K562 (cell line): ENCODE data around the gene RAB26. TPM values are rescaled to one million over a fixed set of nuclear protein-coding genes. Genes with fewer than 3 reads are reported as not detected.

Experiments used
- ATAC-seq: fragments of 200-7000 bp; cut with Tn5 transposase; 3 replicates; pipeline ENCODE4 v1.9.1; 2020; ENCODE audit warnings: moderate library complexity
- BruUV-seq: library from RNA; stranded (reverse); fragments of 400-500 nt; replicated peaks from 2 replicates; lab custom pipeline; 2021; lab: Mats Ljungman, UMichigan
- CTCF ChIA-PET: fragments of 300-600 bp; formaldehyde crosslinking; extraction: SDS; loops from one replicate; lab custom pipeline; 2021; ENCODE audit warnings: low intra/inter-chr PET ratio; lab: Yijun Ruan, JAX
- POLR2A ChIA-PET: fragments of 300-600, 350-650 bp; sonication (Branson Sonifier 250); formaldehyde crosslinking; extraction: SDS; loops from one replicate; lab custom pipeline; 2021; ENCODE audit warnings: antibody characterized with exemption, inconsistent platforms; lab: Yijun Ruan, JAX
- DNase-seq, 4 experiments: peaks; one replicate each; pipeline versions ENCODE4 v3.0.0 to v3.0.0-alpha.2; 2011 to 2018; ENCODE audit warnings: low spot score in 3 of 4, mixed read lengths in 3 of 4; ENCODE audit errors: extremely low read depth in 1 of 4
- FAIRE-seq: peaks from 2 replicates; lab custom pipeline; 2011; peaks lifted over from hg19 to GRCh38; lab: Jason Lieb, UNC
- H2AFZ ChIP-seq: 2 replicates; pipeline ENCODE4 v1.6.0; 2011; ENCODE audit warnings: low read depth, low read length, control low read depth, inconsistent platforms
- H3K27ac ChIP-seq: fragments of 200-600 bp; 3 replicates; pipeline ENCODE4 v1.8.0; 2011; ENCODE audit warnings: low read depth, mild to moderate bottlenecking, control low read depth, inconsistent platforms, low read length, moderate library complexity, mixed read lengths; ENCODE audit errors: extremely low read depth
- H3K27me3 ChIP-seq, 2 experiments: fragments of 300-600 bp in 1 of 2; 2 replicates in 1 of 2; 3 replicates in 1 of 2; pipeline versions ENCODE4 v1.6.0 to v1.8.0; 2011; ENCODE audit warnings: inconsistent platforms in 2 of 2, low read length in 2 of 2, mild to moderate bottlenecking in 1 of 2, mixed read lengths in 1 of 2, moderate library complexity in 1 of 2; ENCODE audit not compliant: control insufficient read depth in 2 of 2, insufficient read depth in 2 of 2
- H3K36me3 ChIP-seq: fragments of 300-600 bp; 3 replicates; pipeline ENCODE4 v1.8.0; 2011; ENCODE audit warnings: mild to moderate bottlenecking, low read length, inconsistent platforms; ENCODE audit not compliant: control insufficient read depth, insufficient read depth
- H3K4me1 ChIP-seq, 2 experiments: fragments of 200-600 bp in 1 of 2; replicated peaks in 1 of 2; 2 replicates in 1 of 2; 3 replicates in 1 of 2; pipeline versions ENCODE4 v1.5.1 to v1.8.0; 2011; ENCODE audit warnings: inconsistent platforms in 2 of 2, low read length in 2 of 2, mild to moderate bottlenecking in 1 of 2, mixed read lengths in 1 of 2, moderate library complexity in 1 of 2; ENCODE audit not compliant: control insufficient read depth in 2 of 2, insufficient read depth in 2 of 2
- H3K4me2 ChIP-seq: 2 replicates; pipeline ENCODE4 v1.6.1; 2011; ENCODE audit warnings: low read length, control low read depth, inconsistent platforms, mixed read lengths; ENCODE audit not compliant: insufficient read depth
- H3K4me3 ChIP-seq: fragments of 200-600 bp; sonication (generic), shearing (Covaris generic); 2 replicates; pipeline ENCODE4 v1.5.1; 2016; ENCODE audit warnings: control low read depth, inconsistent platforms
- H3K79me2 ChIP-seq: fragments of 200-600 bp; 3 replicates; pipeline ENCODE4 v1.8.0; 2011; ENCODE audit warnings: low read length, inconsistent platforms; ENCODE audit not compliant: control insufficient read depth, insufficient read depth
- H3K9ac ChIP-seq, 2 experiments: 2 replicates each; pipeline versions ENCODE4 v1.6.0 to v1.6.1; 2011; ENCODE audit warnings: low read depth in 2 of 2, low read length in 2 of 2, control low read depth in 1 of 2, inconsistent platforms in 1 of 2, mild to moderate bottlenecking in 1 of 2, mixed read lengths in 1 of 2; ENCODE audit not compliant: insufficient read depth in 1 of 2
- H3K9me1 ChIP-seq: one replicate; pipeline ENCODE4 v1.6.0; 2011; ENCODE audit warnings: inconsistent platforms, mild to moderate bottlenecking, low read length, moderate library complexity; ENCODE audit not compliant: control insufficient read depth, insufficient read depth
- H3K9me3 ChIP-seq: replicated peaks from 2 replicates; pipeline ENCODE4 v1.5.1; 2011; ENCODE audit warnings: low read depth, low read length, inconsistent platforms; ENCODE audit not compliant: control insufficient read depth, insufficient read depth
- H4K20me1 ChIP-seq: replicated peaks from 2 replicates; pipeline ENCODE4 v1.6.1; 2011; ENCODE audit warnings: low read length, inconsistent platforms, mixed read lengths; ENCODE audit not compliant: control insufficient read depth, insufficient read depth
- ASH1L ChIP-seq: fragments of 450-650 bp; IDR thresholded peaks from 2 replicates; pipeline ENCODE4 v1.6.1; 2018; ENCODE audit warnings: borderline replicate concordance, mild to moderate bottlenecking, low read depth; ENCODE audit not compliant: partially characterized antibody
- FIP1L1 ChIP-seq: fragments of 200-400 bp; formaldehyde crosslinking; IDR thresholded peaks from 2 replicates; pipeline ENCODE4 v1.6.1; 2018; ENCODE audit warnings: mild to moderate bottlenecking, low read depth, low read length; ENCODE audit not compliant: poor library complexity, severe bottlenecking
- HDAC2 ChIP-seq: fragments of 450-650 bp; IDR thresholded peaks from 2 replicates; pipeline ENCODE4 v1.6.1; 2016; ENCODE audit warnings: mild to moderate bottlenecking
- IRF2 ChIP-seq: sonication (generic); formaldehyde crosslinking; IDR thresholded peaks from 2 replicates; pipeline ENCODE4 v1.8.1; 2022; ENCODE audit warnings: mild to moderate bottlenecking, missing genetic modification reagents
- POLR2G ChIP-seq: fragments of 200-400 bp; formaldehyde crosslinking; IDR thresholded peaks from 2 replicates; pipeline ENCODE4 v1.6.1; 2017; ENCODE audit warnings: low read depth, mild to moderate bottlenecking, antibody characterized with exemption, low read length, moderate library complexity
- RBFOX2 ChIP-seq: fragments of 200-400 bp; formaldehyde crosslinking; IDR thresholded peaks from 2 replicates; pipeline ENCODE4 v1.6.1; 2017; ENCODE audit warnings: low read depth, mild to moderate bottlenecking, low read length, moderate library complexity
- RBM22 ChIP-seq: fragments of 200-400 bp; formaldehyde crosslinking; IDR thresholded peaks from 2 replicates; pipeline ENCODE4 v1.6.1; 2018; ENCODE audit warnings: low read length, low read depth; ENCODE audit not compliant: poor library complexity, severe bottlenecking
- SREBF1 ChIP-seq: fragments of 150-350 bp; IDR thresholded peaks from 2 replicates; pipeline ENCODE4 v1.6.1; 2014; ENCODE audit warnings: antibody characterized with exemption, low read depth, low read length, borderline replicate concordance
- TFE3 ChIP-seq: fragments of 450-650 bp; formaldehyde crosslinking; IDR thresholded peaks from 2 replicates; pipeline ENCODE4 v1.4.0; 2020; ENCODE audit warnings: mild to moderate bottlenecking, mixed read lengths
- ZMIZ1 ChIP-seq, 2 experiments: fragments of 150-350 bp in 1 of 2; IDR thresholded peaks; 2 replicates each; pipeline ENCODE4 v1.6.1; 2012 to 2016; ENCODE audit warnings: low read depth in 2 of 2, low read length in 2 of 2, mild to moderate bottlenecking in 1 of 2, moderate library complexity in 1 of 2
- WGBS: fragments of 100-300 bp; shearing (Covaris generic); methylation state at CpG from one replicate; pipeline ENCODE4 v1.1.6; 2016; ENCODE audit warnings: low coverage, mixed read lengths; ENCODE audit not compliant: insufficient coverage; ENCODE audit errors: missing lambda C conversion rate; 5-methylcytosine and 5-hydroxymethylcytosine counted together
- in situ Hi-C: fragments of 300-500 bp; cut with MboI; formaldehyde crosslinking; loops from 4 replicates; pipeline ENCODE4 v1.15.0; 2018; ENCODE audit warnings: inconsistent platforms, mixed read lengths
- intact Hi-C: fragments of 100-400 bp; cut with micrococcal nuclease; formaldehyde crosslinking; loops from 2 replicates; pipeline ENCODE4 v1.14.2; 2022
- polyA plus RNA-seq, 8 experiments: library from polyadenylated mRNA; depleted of rRNA in 4 of 8; stranded (reverse) in 5 of 8; unstranded in 3 of 8; fragments of >200 nt; fragmentation: Nextera tagmentation in 2 of 8; fragmentation: Illumina TruSeq in 1 of 8; extraction: Ambion mirVana in 2 of 8; extraction: Trizol in 1 of 8; gene quantifications; 2 replicates each; pipeline versions ENCODE4 v1.2.1 to v1.2.3, GENCODE V29; 2011 to 2014; ENCODE audit warnings: inconsistent platforms in 1 of 8, missing spikeins in 1 of 8
- total RNA-seq, 7 experiments: library from RNA; depleted of rRNA in 6 of 7; stranded (reverse); fragments of >200 nt in 6 of 7; fragmentation: Illumina TruSeq in 2 of 7; extraction: Trizol in 2 of 7; gene quantifications; 2 replicates each; pipeline versions ENCODE4 v1.2.1 to v1.2.3, GENCODE V29; 2011 to 2021; ENCODE audit warnings: low replicate concordance in 1 of 7

Gene RAB26
- total and polyA plus RNA-seq, 9 of the 15 experiments (the other 6 are each of a cell fraction or from before 2014, with no cell fraction given) = 0.25 to 6.1 (median 2.1) TPM

GRCh38 chr16:2176047-2176446, 27.6 kb downstream of the RAB26 start:
- Histone ChIP-seq H3K36me3 (peaks cover 62% of the 10 kb centered on the region; the same call in 1 of the 3 replicates), H3K27ac (no peak overlapping the region), H3K4me1 (peaks cover 0 to 68% of the 10 kb centered on the region in 2 experiments; a peak in 2 of 5 replicates), H3K27me3 (no peaks in the 10 kb centered on the region), H3K9ac (no peak overlapping the region), H2AFZ (no peak overlapping the region), H3K4me3 (no peak overlapping the region), H3K9me1 (no peaks in the 10 kb centered on the region), H3K4me2 (no peak overlapping the region), H3K79me2 (no peaks in the 10 kb centered on the region), H4K20me1 (no peaks in the 10 kb centered on the region; the same call in 1 of the 2 replicates), H3K9me3 (no peaks in the 10 kb centered on the region)
- no TSS peak for BruUV-seq
- in situ Hi-C loops (no loop called here), intact Hi-C loops (no loop called here)
- FAIRE-seq (no peak), DNase-seq (no peak), ATAC-seq (no peak)
- ChIA-PET POLR2A (no interaction called here), CTCF (no interaction called here)
- TF ChIP-seq SREBF1 (no peak), POLR2G (peak; percentile 45; the same call in 1 of the 2 replicates), RBM22 (peak; percentile 72), FIP1L1 (peak; percentile 16)
- 97% methylated on average over 11 of the region's 23 CpGs for WGBS

GRCh38 chr16:2177101-2177500, 28.7 kb downstream of the RAB26 start:
- no peak for DNase-seq
- in situ Hi-C loops = no loop called here
- Histone ChIP-seq H2AFZ (no peak overlapping the region), H3K9me1 (no peaks in the 10 kb centered on the region), H3K27me3 (no peaks in the 10 kb centered on the region), H3K9ac (no peak overlapping the region; a peak in 1 of 4 replicates), H3K4me3 (no peak overlapping the region), H3K79me2 (no peaks in the 10 kb centered on the region), H3K4me1 (peaks cover 2 to 75% of the 10 kb centered on the region in 2 experiments; a peak in 3 of 5 replicates), H3K9me3 (no peaks in the 10 kb centered on the region), H3K36me3 (peaks cover 51% of the 10 kb centered on the region; the same call in 1 of the 3 replicates), H4K20me1 (no peaks in the 10 kb centered on the region; the same call in 1 of the 2 replicates), H3K27ac (no peak overlapping the region), H3K4me2 (no peak overlapping the region)
- ChIA-PET POLR2A (interaction anchor here (0.6 to 1.1 kb wide), 3 partner anchors 9 to 22 kb away, joined by 3 to 7 read pairs (median 5); partner anchors contain the start of gene TRAF7), CTCF (no interaction called here)
- no TSS peak for BruUV-seq
- WGBS = 84% methylated on average over 13 of the region's 18 CpGs
- FAIRE-seq = no peak
- no peak for ATAC-seq
- intact Hi-C loops = no loop called here
- TF ChIP-seq ZMIZ1 (IDR thresholded peaks at IDR 0.05; ENCODE audit: low read depth in 2 of 2, low read length in 2 of 2) = no peak
- no peak for TF ChIP-seq HDAC2
- TF ChIP-seq ASH1L = no peak
- no peak for TF ChIP-seq TFE3 (CRISPR knock-in tag)
- TF ChIP-seq RBFOX2 = peak; percentile 4; the same call in 1 of the 2 replicates
- TF ChIP-seq IRF2 = no peak
